Measurements from ENCODE around the gene KLHL17.

- TF ChIP-seq CTCF (IDR thresholded peaks at IDR 0.05): no peak
- no peak for TF ChIP-seq POLR2A (IDR thresholded peaks at IDR 0.05)
Observed at GRCh38 chr1:962381-963300, 2.3 kb downstream of the KLHL17 start.

Measured in heart left ventricle (tissue), 13 donors.